ENCODE data around the gene TUBB8B.
"Not testable (repeated sequence)": the region's sequence is repeated elsewhere in the genome, so short reads cannot be mapped to it uniquely, and the experiment has no call there.

DNA sequence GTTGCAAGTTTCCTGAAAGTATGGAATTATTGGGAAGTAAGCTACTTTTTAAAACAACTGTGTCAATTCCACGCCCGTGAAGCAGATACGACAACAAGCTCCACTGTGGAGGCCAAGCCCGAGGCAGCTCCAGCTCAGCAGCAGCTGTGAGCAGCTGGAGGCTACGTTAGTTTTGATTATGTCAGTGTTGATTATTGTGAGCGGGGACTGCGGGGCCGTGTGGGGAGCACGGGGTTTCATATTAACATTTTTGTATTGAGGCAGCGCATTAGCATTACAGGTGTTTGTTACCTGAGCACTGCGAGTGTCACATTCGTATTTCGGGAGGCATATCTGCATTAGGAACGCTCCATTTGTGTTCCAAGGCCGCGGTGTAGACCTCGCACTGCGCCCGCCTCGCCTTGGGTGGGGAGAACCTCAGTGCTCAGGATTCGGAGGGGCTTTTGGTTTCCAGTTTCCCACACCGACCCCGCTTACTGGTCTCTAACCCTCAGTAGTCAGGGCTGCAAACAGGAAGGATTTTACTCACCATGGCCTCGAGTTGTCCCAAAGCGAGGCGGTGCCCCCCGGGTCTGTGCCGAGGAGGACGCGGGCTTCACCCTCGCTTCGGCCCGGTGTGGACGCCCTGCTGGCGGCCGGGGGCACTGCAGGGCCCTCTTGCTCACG is 46.8 kb upstream of the TUBB8B start:
- TF ChIP-seq, protein P1, sequence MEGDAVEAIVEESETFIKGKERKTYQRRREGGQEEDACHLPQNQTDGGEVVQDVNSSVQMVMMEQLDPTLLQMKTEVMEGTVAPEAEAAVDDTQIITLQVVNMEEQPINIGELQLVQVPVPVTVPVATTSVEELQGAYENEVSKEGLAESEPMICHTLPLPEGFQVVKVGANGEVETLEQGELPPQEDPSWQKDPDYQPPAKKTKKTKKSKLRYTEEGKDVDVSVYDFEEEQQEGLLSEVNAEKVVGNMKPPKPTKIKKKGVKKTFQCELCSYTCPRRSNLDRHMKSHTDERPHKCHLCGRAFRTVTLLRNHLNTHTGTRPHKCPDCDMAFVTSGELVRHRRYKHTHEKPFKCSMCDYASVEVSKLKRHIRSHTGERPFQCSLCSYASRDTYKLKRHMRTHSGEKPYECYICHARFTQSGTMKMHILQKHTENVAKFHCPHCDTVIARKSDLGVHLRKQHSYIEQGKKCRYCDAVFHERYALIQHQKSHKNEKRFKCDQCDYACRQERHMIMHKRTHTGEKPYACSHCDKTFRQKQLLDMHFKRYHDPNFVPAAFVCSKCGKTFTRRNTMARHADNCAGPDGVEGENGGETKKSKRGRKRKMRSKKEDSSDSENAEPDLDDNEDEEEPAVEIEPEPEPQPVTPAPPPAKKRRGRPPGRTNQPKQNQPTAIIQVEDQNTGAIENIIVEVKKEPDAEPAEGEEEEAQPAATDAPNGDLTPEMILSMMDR (IDR thresholded peaks at IDR 0.05), result not testable (repeated sequence)
- not testable (repeated sequence) for TF ChIP-seq POLR2AphosphoS5, EP300, POLR2A (IDR thresholded peaks at IDR 0.05)

All from sigmoid colon (tissue), 4 donors.